ENCODE measurements around the gene SIN3B. TPM values are rescaled to one million over a fixed set of nuclear protein-coding genes. Genes with fewer than 3 reads are reported as not detected.

The SIN3B gene
- total RNA-seq, 1 experiment from 2014 or later: 49.7 TPM

DNA sequence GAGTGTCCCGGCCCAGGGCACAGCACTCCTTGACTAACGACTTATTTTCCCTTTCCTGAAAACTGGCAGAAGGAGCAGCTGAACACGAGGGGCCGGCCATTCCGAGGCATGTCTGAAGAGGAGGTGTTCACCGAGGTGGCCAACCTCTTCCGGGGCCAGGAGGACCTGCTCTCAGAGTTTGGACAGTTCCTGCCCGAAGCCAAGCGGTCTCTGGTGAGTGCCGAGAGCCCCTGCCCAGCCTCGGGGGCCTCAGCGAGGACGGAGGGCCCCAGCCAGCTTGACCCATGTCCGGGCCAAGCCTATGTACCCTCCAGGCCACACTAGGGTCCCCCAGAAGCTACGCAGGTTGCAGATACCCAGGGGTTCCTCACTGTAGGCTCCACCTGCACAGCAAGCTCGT is 17.7 kb downstream of the SIN3B start:
- H3K9me3 Mint-ChIP-seq (ENCODE audit: low read depth, unreplicated experiment): no peaks in the 10 kb centered on the region
- intact Hi-C loops (cut with micrococcal nuclease; ENCODE audit: unreplicated experiment): no loop called here
- no peak for DNase-seq
- H3K4me3 Mint-ChIP-seq (ENCODE audit: low read depth, unreplicated experiment): no peak overlapping the region
- CTCF ChIA-PET: no interaction called here
- BruUV-seq (replicated peaks): no TSS peak
- TF ChIP-seq, protein P1, sequence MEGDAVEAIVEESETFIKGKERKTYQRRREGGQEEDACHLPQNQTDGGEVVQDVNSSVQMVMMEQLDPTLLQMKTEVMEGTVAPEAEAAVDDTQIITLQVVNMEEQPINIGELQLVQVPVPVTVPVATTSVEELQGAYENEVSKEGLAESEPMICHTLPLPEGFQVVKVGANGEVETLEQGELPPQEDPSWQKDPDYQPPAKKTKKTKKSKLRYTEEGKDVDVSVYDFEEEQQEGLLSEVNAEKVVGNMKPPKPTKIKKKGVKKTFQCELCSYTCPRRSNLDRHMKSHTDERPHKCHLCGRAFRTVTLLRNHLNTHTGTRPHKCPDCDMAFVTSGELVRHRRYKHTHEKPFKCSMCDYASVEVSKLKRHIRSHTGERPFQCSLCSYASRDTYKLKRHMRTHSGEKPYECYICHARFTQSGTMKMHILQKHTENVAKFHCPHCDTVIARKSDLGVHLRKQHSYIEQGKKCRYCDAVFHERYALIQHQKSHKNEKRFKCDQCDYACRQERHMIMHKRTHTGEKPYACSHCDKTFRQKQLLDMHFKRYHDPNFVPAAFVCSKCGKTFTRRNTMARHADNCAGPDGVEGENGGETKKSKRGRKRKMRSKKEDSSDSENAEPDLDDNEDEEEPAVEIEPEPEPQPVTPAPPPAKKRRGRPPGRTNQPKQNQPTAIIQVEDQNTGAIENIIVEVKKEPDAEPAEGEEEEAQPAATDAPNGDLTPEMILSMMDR (IDR thresholded peaks at IDR 0.05; ENCODE audit: unreplicated experiment): no peak
- H3K27ac Mint-ChIP-seq (ENCODE audit: unreplicated experiment): no peak overlapping the region
- peaks cover 42% of the 10 kb centered on the region for H3K36me3 Mint-ChIP-seq (ENCODE audit: insufficient read depth, unreplicated experiment)
- no peaks in the 10 kb centered on the region for H3K4me1 Mint-ChIP-seq (ENCODE audit: low read depth, unreplicated experiment)
- H3K27me3 Mint-ChIP-seq (ENCODE audit: unreplicated experiment): no peaks in the 10 kb centered on the region

DNA sequence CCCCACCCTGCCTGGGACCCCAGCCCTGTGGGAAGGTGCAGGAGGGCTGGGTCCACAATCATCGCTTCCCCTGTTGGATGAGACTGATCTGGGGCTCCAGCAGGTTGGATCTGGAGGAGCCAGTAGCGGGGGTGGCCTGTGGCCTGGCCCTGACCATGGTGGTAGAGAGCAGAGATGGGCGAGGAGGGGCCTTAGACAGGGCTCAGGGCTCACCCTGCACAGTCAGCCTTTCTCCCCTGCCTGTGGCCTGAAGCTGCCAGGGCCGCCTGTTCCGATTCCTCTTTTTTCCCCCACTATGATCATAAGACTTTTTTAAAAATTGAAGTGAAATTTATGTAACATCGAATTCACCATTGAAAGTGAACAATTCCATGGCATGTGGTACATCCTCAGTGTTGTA is 18.2 kb downstream of the SIN3B start:
- no peaks in the 10 kb centered on the region for H3K9me3 Mint-ChIP-seq (ENCODE audit: low read depth, unreplicated experiment)
- H3K27me3 Mint-ChIP-seq (ENCODE audit: unreplicated experiment): no peaks in the 10 kb centered on the region
- peaks cover 42% of the 10 kb centered on the region for H3K36me3 Mint-ChIP-seq (ENCODE audit: insufficient read depth, unreplicated experiment)
- BruUV-seq (replicated peaks): no TSS peak
- CTCF ChIA-PET: no interaction called here
- H3K4me1 Mint-ChIP-seq (ENCODE audit: low read depth, unreplicated experiment): no peaks in the 10 kb centered on the region
- intact Hi-C loops (cut with micrococcal nuclease; ENCODE audit: unreplicated experiment): no loop called here
- H3K27ac Mint-ChIP-seq (ENCODE audit: unreplicated experiment): no peak overlapping the region
- H3K4me3 Mint-ChIP-seq (ENCODE audit: low read depth, unreplicated experiment): no peak overlapping the region
- TF ChIP-seq, protein P1 (IDR thresholded peaks at IDR 0.05; ENCODE audit: unreplicated experiment): no peak
- DNase-seq: no peak

DNA sequence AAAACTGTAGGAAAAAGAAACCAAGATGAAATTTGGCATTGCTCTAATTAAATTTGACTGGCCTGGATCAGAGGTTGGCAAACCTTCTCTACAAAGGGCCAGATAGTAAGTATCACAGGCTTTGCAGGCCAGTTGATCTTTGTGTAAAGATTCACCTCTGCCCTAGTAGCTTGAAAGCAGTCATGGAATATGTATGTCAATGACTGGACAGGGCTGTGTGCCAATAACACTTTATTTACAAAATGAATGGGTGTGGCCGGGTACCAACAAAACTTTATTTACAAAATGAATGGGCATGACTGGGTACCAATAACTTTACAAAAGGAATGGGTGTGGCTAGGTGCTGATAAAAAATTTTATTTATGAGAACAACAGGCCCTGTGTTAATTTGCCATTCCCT is 20.0 kb downstream of the SIN3B start:
- H3K27me3 Mint-ChIP-seq (ENCODE audit: unreplicated experiment): no peaks in the 10 kb centered on the region
- CTCF ChIA-PET: interaction anchor here (0.6 kb wide), 1 partner anchor 28 kb away, joined by 8 read pairs; no protein-coding TSS in a partner anchor
- no TSS peak for BruUV-seq (replicated peaks)
- H3K27ac Mint-ChIP-seq (ENCODE audit: unreplicated experiment): no peak overlapping the region
- H3K4me3 Mint-ChIP-seq (ENCODE audit: low read depth, unreplicated experiment): no peak overlapping the region
- TF ChIP-seq, protein P1 (IDR thresholded peaks at IDR 0.05; ENCODE audit: unreplicated experiment): no peak
- DNase-seq: no peak
- H3K36me3 Mint-ChIP-seq (ENCODE audit: insufficient read depth, unreplicated experiment): peaks cover 38% of the 10 kb centered on the region
- H3K9me3 Mint-ChIP-seq (ENCODE audit: low read depth, unreplicated experiment): no peaks in the 10 kb centered on the region
- intact Hi-C loops (cut with micrococcal nuclease; ENCODE audit: unreplicated experiment): no loop called here
- H3K4me1 Mint-ChIP-seq (ENCODE audit: low read depth, unreplicated experiment): no peaks in the 10 kb centered on the region

DNA sequence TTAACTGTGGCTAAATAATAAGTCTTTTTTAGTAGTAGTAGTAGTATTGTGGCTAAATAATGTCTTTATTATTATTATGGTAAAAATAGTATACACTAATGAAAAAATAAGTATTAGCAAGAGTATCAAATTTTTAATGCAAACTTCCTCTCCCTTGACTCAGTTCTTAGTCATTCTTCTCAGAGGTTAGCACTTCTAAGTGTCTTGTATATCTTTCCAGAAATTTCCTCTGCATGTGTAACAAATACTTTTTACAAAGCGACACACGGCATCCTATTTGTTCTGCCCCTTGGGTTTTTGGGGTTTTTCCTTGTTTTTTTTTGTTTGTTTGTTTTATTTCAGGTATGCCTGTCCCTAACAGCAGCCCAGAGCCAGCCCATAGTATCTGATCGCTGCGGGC is 20.9 kb downstream of the SIN3B start:
- Mint-ChIP-seq H3K27me3 (ENCODE audit: unreplicated experiment) (no peaks in the 10 kb centered on the region), H3K9me3 (ENCODE audit: low read depth, unreplicated experiment) (no peaks in the 10 kb centered on the region), H3K4me1 (ENCODE audit: low read depth, unreplicated experiment) (no peaks in the 10 kb centered on the region), H3K4me3 (ENCODE audit: low read depth, unreplicated experiment) (no peak overlapping the region), H3K36me3 (ENCODE audit: insufficient read depth, unreplicated experiment) (peaks cover 38% of the 10 kb centered on the region), H3K27ac (ENCODE audit: unreplicated experiment) (no peak overlapping the region)
- no peak for DNase-seq
- intact Hi-C loops (cut with micrococcal nuclease; ENCODE audit: unreplicated experiment): no loop called here
- BruUV-seq (replicated peaks): no TSS peak
- TF ChIP-seq, protein P1 (IDR thresholded peaks at IDR 0.05; ENCODE audit: unreplicated experiment): no peak
- CTCF ChIA-PET: no interaction called here
